Heart left ventricle (tissue), 13 donors: ENCODE results near the gene EMC9.

Source experiments
- CTCF ChIP-seq, 12 donors: fragments of 200-600 bp; sonication (generic) in 4 of 12; IDR thresholded peaks; one replicate each; pipeline versions ENCODE4 v1.5.0 to v1.8.0; 2018 to 2022; ENCODE audit warnings: antibody characterized with exemption in 12 of 12, mild to moderate bottlenecking in 5 of 12
- POLR2A ChIP-seq, 2 donors: fragments of 450-650 bp; IDR thresholded peaks; one replicate each; pipeline ENCODE4 v1.6.1; 2017; ENCODE audit warnings: antibody characterized with exemption in 2 of 2, mild to moderate bottlenecking in 2 of 2, moderate library complexity in 2 of 2
- donor health status: ischemic (EF 13 %, LVEDD 7.1; RV severe dilation, severe dysfunction).
- donor health status: DM: no; HTN: yes; CAD: no.
- donor health status: DM: no; HTN: no; CAD: no.
- donor health status: ischemic (EF 25% LVEDD 6.9; RV normal size, moderate dysfunction).
- donor health status: ischemic (EF 25% LVEDD 5.7; RV mildly dilated, moderate dysfunction).
- donor health status: ischemic (EF 35%, LVEDD 5.7; RV mildly dilated, moderate dysfunction).
- donor health status: nonischemic (EF 11% LVEDD 7.7; RV severe dilation, severe dysfunction).
- donor health status: DM: yes; HTN: yes; CAD: no.
- donor health status: PGD.
- donor health status: ischemic (EF 29% LVEDD 5.4; RV normal size, mild dysfunction).
- donor health status: nonischemic (EF 23%, LVEDD 6.1; RV moderate dilation, normal function).

- TF ChIP-seq CTCF (IDR thresholded peaks at IDR 0.05) (no peak), POLR2A (IDR thresholded peaks at IDR 0.05) (no peak)
Measured at GRCh38 chr14:24092110-24092504, 49.3 kb downstream of the EMC9 start.
